Measurements from ENCODE around the gene USP47.

DNA sequence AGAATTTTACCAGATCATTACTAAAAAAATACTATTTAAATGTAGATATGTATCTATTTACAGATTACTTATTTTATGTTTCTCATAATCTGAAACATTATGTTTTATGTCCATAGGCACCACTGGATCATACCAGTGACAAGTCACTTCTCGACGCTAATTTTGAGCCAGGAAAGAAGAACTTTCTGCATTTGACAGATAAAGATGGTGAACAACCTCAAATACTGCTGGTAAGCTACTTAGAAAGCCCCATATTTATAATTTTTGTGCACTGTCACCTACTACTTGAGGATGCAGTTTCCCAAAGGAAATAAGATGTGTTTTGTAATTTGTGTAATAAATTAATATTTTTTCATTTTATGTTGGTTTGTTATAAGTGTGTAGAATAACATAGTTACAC lies 42.6 kb downstream of the USP47 start:
- TF ChIP-seq, protein P1, sequence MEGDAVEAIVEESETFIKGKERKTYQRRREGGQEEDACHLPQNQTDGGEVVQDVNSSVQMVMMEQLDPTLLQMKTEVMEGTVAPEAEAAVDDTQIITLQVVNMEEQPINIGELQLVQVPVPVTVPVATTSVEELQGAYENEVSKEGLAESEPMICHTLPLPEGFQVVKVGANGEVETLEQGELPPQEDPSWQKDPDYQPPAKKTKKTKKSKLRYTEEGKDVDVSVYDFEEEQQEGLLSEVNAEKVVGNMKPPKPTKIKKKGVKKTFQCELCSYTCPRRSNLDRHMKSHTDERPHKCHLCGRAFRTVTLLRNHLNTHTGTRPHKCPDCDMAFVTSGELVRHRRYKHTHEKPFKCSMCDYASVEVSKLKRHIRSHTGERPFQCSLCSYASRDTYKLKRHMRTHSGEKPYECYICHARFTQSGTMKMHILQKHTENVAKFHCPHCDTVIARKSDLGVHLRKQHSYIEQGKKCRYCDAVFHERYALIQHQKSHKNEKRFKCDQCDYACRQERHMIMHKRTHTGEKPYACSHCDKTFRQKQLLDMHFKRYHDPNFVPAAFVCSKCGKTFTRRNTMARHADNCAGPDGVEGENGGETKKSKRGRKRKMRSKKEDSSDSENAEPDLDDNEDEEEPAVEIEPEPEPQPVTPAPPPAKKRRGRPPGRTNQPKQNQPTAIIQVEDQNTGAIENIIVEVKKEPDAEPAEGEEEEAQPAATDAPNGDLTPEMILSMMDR (IDR thresholded peaks at IDR 0.05): no peak
- TF ChIP-seq SIN3A (IDR thresholded peaks at IDR 0.05; ENCODE audit: borderline replicate concordance, insufficient read depth, low read depth, low read length): no peak
- TF ChIP-seq TCF7L2 (IDR thresholded peaks at IDR 0.05; ENCODE audit: low read depth, low read length): no peak

Measured in Panc1 (cell line).